Activated naive CD4-positive, alpha-beta T cell treated with anti-CD3 and anti-CD28 coated beads, Interleukin-2, amount 10 ng/mL, durations not matched to agents 7 days and 5 days (primary cell): Measurements from ENCODE around the gene ATP6V1A.

Experiments used
- CTCF ChIA-PET: fragments of 350-600 bp; sonication (Branson Sonifier 250); formaldehyde crosslinking; loops from one replicate; lab custom pipeline; 2021; ENCODE audit warnings: antibody characterized with exemption; lab: Charles Lee
- DNase-seq: peaks from one replicate; pipeline ENCODE4 v3.0.0-alpha.2; 2020
- H3K27ac Mint-ChIP-seq: one replicate; pipeline ENCODE4 v1.8.0; 2021; ENCODE audit warnings: mild to moderate bottlenecking, moderate library complexity, mixed read lengths
- H3K27me3 Mint-ChIP-seq: one replicate; pipeline ENCODE4 v1.8.0; 2021; ENCODE audit warnings: mild to moderate bottlenecking, mixed read lengths
- H3K36me3 Mint-ChIP-seq: one replicate; pipeline ENCODE4 v1.8.0; 2021; ENCODE audit warnings: mixed read lengths
- H3K4me1 Mint-ChIP-seq: one replicate; pipeline ENCODE4 v1.8.0; 2021; ENCODE audit warnings: mixed read lengths
- H3K4me3 Mint-ChIP-seq: one replicate; pipeline ENCODE4 v1.8.0; 2021; ENCODE audit warnings: mild to moderate bottlenecking, moderate library complexity, mixed read lengths
- H3K9me3 Mint-ChIP-seq: one replicate; pipeline ENCODE4 v1.8.0; 2021; ENCODE audit warnings: mixed read lengths

ATP6V1A gene

DNA sequence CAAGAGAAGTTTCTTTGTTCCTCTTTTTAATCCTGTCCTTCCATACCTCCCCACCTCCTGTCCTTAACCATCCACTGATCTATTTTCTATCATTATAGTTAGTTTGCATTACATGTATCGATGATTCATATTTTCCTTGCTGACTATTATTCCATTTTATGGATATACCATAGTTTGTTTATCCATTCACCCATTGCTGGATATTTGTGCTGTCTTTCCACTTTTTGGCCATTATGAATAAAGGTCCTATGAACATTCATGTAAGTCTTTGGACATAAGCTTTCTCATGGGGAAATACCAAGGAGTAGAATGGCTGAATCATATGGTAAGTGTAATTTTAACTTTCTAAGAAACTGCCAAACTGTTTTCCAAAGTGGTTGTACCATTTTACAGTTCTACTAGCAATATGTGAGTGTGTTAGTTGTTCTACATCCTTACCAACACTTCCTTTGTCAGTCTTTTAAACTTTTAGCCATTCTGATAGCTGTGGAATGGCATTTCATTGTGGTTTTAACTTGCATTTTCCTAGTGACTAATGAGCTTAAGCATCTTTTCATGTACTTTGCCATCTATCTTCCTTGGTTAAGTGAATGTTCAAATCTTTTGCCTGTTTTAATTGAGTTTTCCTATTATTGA is 11.7 kb downstream of the ATP6V1A start:
- no peaks in the 10 kb centered on the region for H3K4me1 Mint-ChIP-seq
- DNase-seq = no peak
- no peak overlapping the region for H3K4me3 Mint-ChIP-seq
- H3K9me3 Mint-ChIP-seq = peaks cover 7% of the 10 kb centered on the region
- CTCF ChIA-PET = no interaction called here
- H3K36me3 Mint-ChIP-seq = peaks cover 7% of the 10 kb centered on the region
- no peaks in the 10 kb centered on the region for H3K27me3 Mint-ChIP-seq
- H3K27ac Mint-ChIP-seq = no peak overlapping the region

DNA sequence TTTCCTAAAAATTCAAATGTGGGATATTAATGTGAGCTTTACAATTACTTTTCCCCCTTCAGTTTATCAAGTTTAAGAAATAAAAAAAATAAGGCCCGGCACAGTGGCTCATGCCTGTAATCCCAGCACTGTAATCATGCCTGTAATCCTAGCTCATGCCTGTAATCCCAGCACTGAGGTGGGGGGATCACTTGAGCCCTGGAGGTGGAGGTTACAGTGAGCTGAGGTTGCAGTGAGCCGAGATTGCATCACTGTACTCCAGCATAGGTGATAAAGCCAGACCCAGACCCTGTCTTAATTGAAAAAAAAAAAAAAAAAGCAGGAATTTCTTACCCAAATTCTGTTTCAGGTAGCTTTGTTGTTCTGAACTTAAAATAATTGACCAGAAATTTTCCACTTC is 17.9 kb downstream of the ATP6V1A start:
- CTCF ChIA-PET = no interaction called here
- no peak overlapping the region for H3K27ac Mint-ChIP-seq
- no peak overlapping the region for H3K4me3 Mint-ChIP-seq
- H3K4me1 Mint-ChIP-seq = no peaks in the 10 kb centered on the region
- H3K36me3 Mint-ChIP-seq = no peaks in the 10 kb centered on the region
- no peak for DNase-seq
- H3K27me3 Mint-ChIP-seq = no peaks in the 10 kb centered on the region
- H3K9me3 Mint-ChIP-seq = no peaks in the 10 kb centered on the region

DNA sequence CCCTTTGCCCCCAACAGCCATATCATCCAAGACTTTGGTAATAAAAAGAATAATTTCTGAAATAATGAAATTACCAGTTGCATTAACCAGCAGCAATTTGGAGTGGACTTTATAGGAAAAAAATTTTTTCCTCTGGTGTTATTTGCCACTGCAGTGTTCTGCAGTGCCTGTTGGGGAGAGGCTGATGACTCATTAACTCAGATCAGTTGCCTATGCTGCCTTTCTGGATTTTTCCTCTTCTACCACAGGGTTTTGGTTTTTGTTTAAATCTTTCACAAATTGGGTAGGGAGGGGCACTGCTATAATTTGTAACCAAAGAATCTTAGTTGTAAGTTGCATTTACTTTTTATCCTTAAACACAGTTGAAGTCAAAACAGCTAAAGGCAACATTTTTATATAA is 22.7 kb downstream of the ATP6V1A start:
- no peak for DNase-seq

DNA sequence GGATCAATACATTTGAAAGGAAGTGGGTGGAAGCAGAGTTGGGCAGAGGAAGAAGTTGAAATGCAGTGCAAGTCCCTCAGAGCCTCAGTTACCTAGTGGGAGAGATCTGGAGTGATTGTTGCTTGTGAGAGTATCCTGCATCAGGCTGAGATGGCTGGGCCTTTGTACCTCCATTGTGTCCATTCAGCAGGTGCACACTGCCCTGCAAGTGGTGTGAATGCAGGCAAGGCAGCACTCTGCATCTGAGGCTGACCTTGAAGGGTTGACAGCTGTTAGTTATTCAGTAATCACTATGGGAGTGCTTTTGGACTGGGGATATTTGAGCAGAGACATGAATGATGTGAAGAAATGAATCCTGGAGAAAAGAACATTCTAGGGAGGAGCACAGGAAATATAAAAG is 25.2 kb downstream of the ATP6V1A start:
- no peaks in the 10 kb centered on the region for H3K36me3 Mint-ChIP-seq
- DNase-seq = no peak
- CTCF ChIA-PET = interaction anchor here (0.6 kb wide), 1 partner anchor 106 kb away, joined by 3 read pairs; no protein-coding TSS in a partner anchor
- H3K4me3 Mint-ChIP-seq = no peak overlapping the region
- H3K27me3 Mint-ChIP-seq = no peaks in the 10 kb centered on the region
- peaks cover 10% of the 10 kb centered on the region for H3K4me1 Mint-ChIP-seq
- H3K27ac Mint-ChIP-seq = no peak overlapping the region
- H3K9me3 Mint-ChIP-seq = no peaks in the 10 kb centered on the region

More for the DNA sequence above, 22.7 kb downstream of the ATP6V1A start:
- Mint-ChIP-seq H3K9me3 (no peaks in the 10 kb centered on the region), H3K4me3 (no peak overlapping the region), H3K4me1 (peaks cover 10% of the 10 kb centered on the region), H3K36me3 (no peaks in the 10 kb centered on the region), H3K27me3 (no peaks in the 10 kb centered on the region), H3K27ac (no peak overlapping the region)
- CTCF ChIA-PET = no interaction called here

DNA sequence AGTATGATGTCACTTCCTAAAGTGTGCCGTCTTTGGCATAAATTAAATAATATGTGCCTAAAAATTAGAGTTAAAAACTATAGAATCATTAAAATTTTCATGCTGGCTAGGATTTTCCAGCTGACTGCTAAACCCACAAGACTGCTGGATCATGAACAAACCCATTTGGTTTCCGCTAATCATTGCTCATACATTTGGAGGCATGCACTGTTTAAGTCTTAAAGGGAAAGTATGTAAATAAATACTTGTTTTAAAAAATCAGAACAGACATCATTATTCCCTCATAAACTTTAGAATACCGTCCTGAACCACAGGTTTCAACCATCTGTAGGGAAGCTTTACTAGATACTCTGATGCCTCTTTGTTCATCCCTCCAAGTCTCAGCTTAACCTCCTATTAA is 26.5 kb downstream of the ATP6V1A start:
- CTCF ChIA-PET = interaction anchor here (0.8 kb wide), 1 partner anchor 32 kb away, joined by 3 read pairs; no protein-coding TSS in a partner anchor
- no peaks in the 10 kb centered on the region for H3K27me3 Mint-ChIP-seq
- no peak for DNase-seq
- no peaks in the 10 kb centered on the region for H3K9me3 Mint-ChIP-seq
- no peaks in the 10 kb centered on the region for H3K36me3 Mint-ChIP-seq
- no peak overlapping the region for H3K4me3 Mint-ChIP-seq
- H3K27ac Mint-ChIP-seq = no peak overlapping the region
- H3K4me1 Mint-ChIP-seq = peaks cover 10% of the 10 kb centered on the region

DNA sequence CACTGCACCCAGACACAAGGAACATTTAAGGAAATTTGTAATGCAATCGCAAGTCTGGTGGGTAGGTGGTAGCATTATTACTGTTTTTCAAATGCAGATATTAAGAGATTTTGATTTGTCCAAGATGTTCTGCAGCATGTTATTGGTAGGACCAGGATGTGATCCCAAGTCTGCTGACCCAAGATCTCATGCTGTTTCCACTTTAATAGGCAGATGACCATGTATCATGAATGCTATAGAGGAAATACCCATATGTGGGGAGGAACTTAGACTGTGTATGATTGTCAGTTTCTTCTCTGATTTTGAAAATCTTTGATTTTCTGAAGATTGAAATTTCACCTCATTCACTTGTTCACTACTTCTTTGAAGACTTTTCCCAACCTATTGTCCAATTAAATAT is 28.7 kb downstream of the ATP6V1A start:
- CTCF ChIA-PET = no interaction called here

DNA sequence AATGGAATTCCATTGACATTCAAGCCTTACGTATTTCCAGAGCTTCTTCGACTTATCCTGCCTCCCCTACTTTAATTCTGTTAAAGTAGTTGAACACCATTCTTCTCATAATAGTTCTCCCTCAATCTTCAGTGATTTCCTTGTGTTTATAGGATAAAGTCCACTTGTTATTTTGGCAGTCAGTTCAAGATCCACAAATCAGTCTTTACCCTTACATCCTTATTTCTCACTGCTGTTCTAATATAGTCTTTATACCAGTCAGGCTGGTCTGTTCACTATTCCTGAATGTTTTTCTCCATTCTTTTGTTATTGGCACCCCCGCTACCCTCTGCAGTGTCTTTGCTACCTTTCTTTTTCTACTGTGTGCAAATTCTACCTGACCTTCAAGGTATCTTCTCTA is 29.7 kb downstream of the ATP6V1A start:
- peaks cover 10% of the 10 kb centered on the region for H3K4me1 Mint-ChIP-seq
- DNase-seq = no peak
- H3K9me3 Mint-ChIP-seq = no peaks in the 10 kb centered on the region
- H3K36me3 Mint-ChIP-seq = peaks cover 2% of the 10 kb centered on the region
- H3K27me3 Mint-ChIP-seq = no peaks in the 10 kb centered on the region
- CTCF ChIA-PET = interaction anchor here (1.6 kb wide), 1 partner anchor 61 kb away, joined by 3 read pairs; no protein-coding TSS in a partner anchor
- no peak overlapping the region for H3K27ac Mint-ChIP-seq
- H3K4me3 Mint-ChIP-seq = no peak overlapping the region

More for the DNA sequence above, 28.7 kb downstream of the ATP6V1A start:
- Mint-ChIP-seq H3K9me3 (no peaks in the 10 kb centered on the region), H3K4me1 (peaks cover 10% of the 10 kb centered on the region), H3K4me3 (no peak overlapping the region), H3K27ac (no peak overlapping the region), H3K36me3 (no peaks in the 10 kb centered on the region), H3K27me3 (no peaks in the 10 kb centered on the region)
- DNase-seq = no peak

DNA sequence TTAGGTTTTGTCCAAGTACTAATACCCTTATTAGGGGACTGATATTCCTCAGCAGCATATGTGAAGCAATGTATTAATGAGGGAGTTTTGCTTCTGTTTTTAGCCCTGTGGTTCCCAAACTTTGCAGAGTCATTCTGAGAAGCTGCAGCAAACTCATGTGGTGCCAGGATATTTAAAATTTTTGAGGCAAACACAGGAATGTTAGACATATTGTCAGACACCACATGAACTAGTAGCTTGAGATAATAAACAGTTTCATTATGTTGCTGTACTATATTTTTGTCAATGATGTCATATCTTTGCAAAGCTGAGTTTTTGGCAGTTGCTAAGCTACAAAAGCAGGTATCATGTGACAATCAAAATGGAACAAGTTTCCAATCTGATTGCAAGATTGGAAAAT is 36.6 kb downstream of the ATP6V1A start:
- H3K36me3 Mint-ChIP-seq = peaks cover 4% of the 10 kb centered on the region
- peaks cover 11% of the 10 kb centered on the region for H3K4me1 Mint-ChIP-seq
- DNase-seq = no peak
- CTCF ChIA-PET = interaction anchor here (0.6 to 0.7 kb wide), 2 partner anchors 18 to 39 kb away, joined by 3 read pairs; no protein-coding TSS in a partner anchor
- H3K27me3 Mint-ChIP-seq = no peaks in the 10 kb centered on the region
- no peaks in the 10 kb centered on the region for H3K9me3 Mint-ChIP-seq
- H3K27ac Mint-ChIP-seq = no peak overlapping the region
- H3K4me3 Mint-ChIP-seq = no peak overlapping the region

DNA sequence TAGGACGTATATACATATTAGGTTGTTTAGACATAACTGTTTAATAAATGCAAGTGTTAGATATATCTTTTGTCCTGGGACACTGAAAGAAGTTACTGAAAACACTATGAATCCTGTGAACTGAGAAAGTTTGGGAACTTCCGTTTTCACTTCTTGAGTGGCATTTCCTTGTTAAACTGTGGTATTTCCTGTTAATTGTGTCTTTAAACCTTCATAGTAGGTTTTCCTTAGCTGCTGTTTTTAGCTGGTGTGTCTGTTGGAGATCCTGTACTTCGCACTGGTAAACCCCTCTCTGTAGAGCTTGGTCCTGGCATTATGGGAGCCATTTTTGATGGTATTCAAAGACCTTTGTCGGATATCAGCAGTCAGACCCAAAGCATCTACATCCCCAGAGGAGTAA is 37.1 kb downstream of the ATP6V1A start:
- Mint-ChIP-seq H3K27ac (peak overlapping the region; percentile 3), H3K9me3 (no peaks in the 10 kb centered on the region)
- DNase-seq = no peak

DNA sequence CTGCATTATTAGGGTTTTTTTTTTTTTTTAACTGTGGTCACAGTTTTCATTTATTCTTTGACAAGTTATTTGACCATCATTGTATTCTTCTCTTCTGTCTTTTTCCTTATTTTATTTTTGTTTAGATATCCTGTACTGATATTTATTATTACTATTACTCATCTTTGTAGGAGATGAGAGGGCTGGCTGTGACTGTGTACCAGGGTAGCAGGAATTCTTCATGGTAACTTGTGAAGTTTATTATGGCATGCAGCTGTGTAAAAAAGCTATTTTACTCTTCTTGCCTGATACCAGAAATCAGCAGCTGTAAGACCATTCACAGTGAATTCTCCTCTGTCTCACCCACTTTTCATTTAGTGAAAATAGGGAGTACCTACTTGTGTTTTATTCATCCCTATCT is 44.5 kb downstream of the ATP6V1A start:
- Mint-ChIP-seq H3K27me3 (no peaks in the 10 kb centered on the region), H3K27ac (no peak overlapping the region), H3K4me3 (no peak overlapping the region), H3K4me1 (no peaks in the 10 kb centered on the region), H3K36me3 (peaks cover 5% of the 10 kb centered on the region), H3K9me3 (no peaks in the 10 kb centered on the region)
- CTCF ChIA-PET = no interaction called here
- no peak for DNase-seq

More for the DNA sequence above, 37.1 kb downstream of the ATP6V1A start:
- CTCF ChIA-PET = interaction anchor here (0.6 to 0.7 kb wide), 2 partner anchors 18 to 39 kb away, joined by 3 read pairs; no protein-coding TSS in a partner anchor
- H3K36me3 Mint-ChIP-seq = peaks cover 4% of the 10 kb centered on the region
- no peaks in the 10 kb centered on the region for H3K27me3 Mint-ChIP-seq
- no peak overlapping the region for H3K4me3 Mint-ChIP-seq
- peaks cover 11% of the 10 kb centered on the region for H3K4me1 Mint-ChIP-seq

DNA sequence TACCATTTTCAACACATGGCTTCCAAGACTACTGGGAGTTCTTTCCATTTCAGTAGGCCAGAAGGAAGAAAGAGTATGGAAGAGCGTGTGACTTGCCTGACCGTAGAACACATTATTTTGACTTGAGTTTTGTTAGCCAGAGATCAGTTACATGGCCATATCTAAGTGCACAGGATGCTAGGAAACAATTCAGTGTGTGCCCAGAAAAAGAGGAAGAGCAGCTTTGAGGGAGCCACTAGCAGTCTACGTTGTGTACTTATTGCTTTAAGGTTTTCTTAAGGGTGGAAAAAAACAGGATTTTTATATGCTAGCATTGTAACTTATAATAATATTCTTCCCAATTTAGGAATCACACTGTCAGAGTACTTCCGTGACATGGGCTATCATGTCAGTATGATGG is 47.7 kb downstream of the ATP6V1A start:
- CTCF ChIA-PET = interaction anchor here (0.8 to 1.0 kb wide), 3 partner anchors 32 to 50 kb away, joined by 3 to 4 read pairs (median 3); partner anchors contain the start of gene GRAMD1C
- Mint-ChIP-seq H3K4me1 (no peaks in the 10 kb centered on the region), H3K4me3 (no peak overlapping the region), H3K27ac (no peak overlapping the region), H3K27me3 (no peaks in the 10 kb centered on the region), H3K36me3 (peaks cover 10% of the 10 kb centered on the region), H3K9me3 (no peaks in the 10 kb centered on the region)
- DNase-seq = no peak

DNA sequence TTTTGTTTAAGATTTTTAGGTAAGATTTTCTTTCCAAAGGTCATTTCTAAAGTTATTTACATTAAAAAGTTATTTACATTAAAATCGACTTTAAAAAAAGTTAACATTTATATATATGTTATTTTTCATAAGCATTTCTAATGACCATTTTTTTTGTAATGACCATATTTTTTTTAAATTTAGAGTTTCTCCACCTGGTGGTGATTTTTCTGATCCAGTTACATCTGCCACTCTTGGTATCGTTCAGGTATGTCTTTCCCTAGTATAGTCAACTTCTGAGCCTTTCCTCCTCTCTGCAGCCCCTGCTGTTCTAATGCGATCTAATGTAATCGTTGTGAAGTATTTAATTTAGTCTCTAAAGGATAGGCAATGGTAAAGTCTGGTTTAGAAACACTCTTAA is 48.9 kb downstream of the ATP6V1A start:
- Mint-ChIP-seq H3K4me3 (no peak overlapping the region), H3K36me3 (peaks cover 13% of the 10 kb centered on the region), H3K27me3 (no peaks in the 10 kb centered on the region), H3K4me1 (no peaks in the 10 kb centered on the region), H3K27ac (no peak overlapping the region), H3K9me3 (no peaks in the 10 kb centered on the region)
- no peak for DNase-seq
- CTCF ChIA-PET = no interaction called here

DNA sequence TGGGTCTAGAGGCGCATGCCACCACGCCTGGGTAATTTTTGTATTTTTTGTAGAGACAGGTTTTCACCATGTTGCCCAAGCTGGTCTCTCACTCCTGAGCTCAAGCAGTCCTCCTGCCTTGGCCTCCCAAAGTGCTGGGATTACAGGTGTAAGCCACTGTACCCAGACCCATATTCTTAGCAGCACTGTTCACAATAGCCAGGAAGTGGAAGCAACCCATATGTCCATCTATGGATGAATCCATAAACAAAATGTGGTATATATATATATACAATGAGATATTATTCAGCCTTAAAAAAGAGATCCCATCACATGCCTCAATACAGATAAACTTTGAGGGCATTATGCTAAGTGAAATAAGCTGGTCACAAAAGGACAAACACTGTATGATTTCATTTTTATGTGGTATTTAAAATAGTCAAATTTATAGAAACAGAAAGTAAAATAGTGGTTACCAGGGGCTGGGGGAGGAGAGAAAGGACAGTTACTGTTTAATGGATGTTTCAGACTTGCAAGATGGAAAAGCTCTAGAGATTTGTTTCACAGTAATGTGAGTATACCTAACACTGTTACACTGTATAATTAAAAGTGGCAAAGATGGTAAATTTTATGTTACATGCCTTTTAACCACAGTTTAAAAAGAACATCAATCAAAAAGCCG is 56.1 kb downstream of the ATP6V1A start:
- H3K27ac Mint-ChIP-seq = no peak overlapping the region
- H3K36me3 Mint-ChIP-seq = peaks cover 34% of the 10 kb centered on the region
- no peak for DNase-seq
- H3K9me3 Mint-ChIP-seq = no peaks in the 10 kb centered on the region
- H3K4me1 Mint-ChIP-seq = peaks cover 12% of the 10 kb centered on the region
- CTCF ChIA-PET = interaction anchor here (1.0 to 1.3 kb wide), 2 partner anchors 17 to 19 kb away, joined by 3 read pairs; no protein-coding TSS in a partner anchor
- H3K27me3 Mint-ChIP-seq = no peaks in the 10 kb centered on the region
- H3K4me3 Mint-ChIP-seq = no peak overlapping the region

DNA sequence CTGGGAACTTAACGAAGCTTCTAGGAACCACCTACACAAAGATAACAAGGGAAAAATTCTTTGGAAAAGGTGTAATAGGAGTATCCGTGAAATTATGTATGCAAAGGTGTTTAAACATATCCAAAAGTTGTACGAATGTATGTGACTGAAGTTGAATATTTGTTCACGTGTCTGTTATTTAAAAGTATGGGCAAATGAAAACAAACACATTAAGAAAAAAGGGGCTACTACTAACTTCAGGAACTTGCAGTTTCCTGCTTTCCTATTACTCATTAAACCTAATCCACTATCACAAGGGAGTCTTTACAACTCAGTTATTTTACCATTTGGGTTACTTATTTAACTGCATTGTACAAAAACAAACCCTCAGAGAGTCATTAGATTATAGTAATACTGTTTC is 57.8 kb downstream of the ATP6V1A start:
- no peak for DNase-seq
- Mint-ChIP-seq H3K27me3 (no peaks in the 10 kb centered on the region), H3K4me3 (no peak overlapping the region), H3K27ac (no peak overlapping the region), H3K9me3 (no peaks in the 10 kb centered on the region), H3K36me3 (peaks cover 35% of the 10 kb centered on the region), H3K4me1 (peaks cover 12% of the 10 kb centered on the region)
- CTCF ChIA-PET = no interaction called here

DNA sequence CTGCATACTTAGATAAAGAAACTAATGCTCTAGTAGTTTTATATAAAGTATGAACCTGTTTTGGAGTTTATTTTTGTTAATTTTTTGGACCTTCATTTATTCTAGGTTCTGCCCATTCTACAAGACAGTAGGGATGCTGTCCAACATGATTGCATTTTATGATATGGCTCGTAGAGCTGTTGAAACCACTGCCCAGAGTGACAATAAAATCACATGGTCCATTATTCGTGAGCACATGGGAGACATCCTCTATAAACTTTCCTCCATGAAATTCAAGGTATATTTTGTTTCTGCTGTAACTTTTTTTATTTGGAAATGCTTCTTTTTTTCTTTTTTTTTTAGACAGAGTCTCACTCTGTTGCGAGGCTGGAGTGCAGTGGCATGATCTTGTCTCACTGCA is 58.4 kb downstream of the ATP6V1A start:
- Mint-ChIP-seq H3K4me3 (no peak overlapping the region), H3K36me3 (peaks cover 33% of the 10 kb centered on the region), H3K4me1 (peaks cover 12% of the 10 kb centered on the region), H3K27ac (no peak overlapping the region), H3K27me3 (no peaks in the 10 kb centered on the region), H3K9me3 (no peaks in the 10 kb centered on the region)
- DNase-seq = no peak
- CTCF ChIA-PET = no interaction called here
